Peyer's patch (tissue), 4 donors: ENCODE results near the gene COL8A1.

ENCODE experiments used
- POLR2A ChIP-seq, 2 donors: fragments of 450-650 bp; IDR thresholded peaks; one replicate each; pipeline ENCODE4 v1.5.1; 2017; ENCODE audit warnings: antibody characterized with exemption in 2 of 2, mild to moderate bottlenecking in 2 of 2, moderate library complexity in 2 of 2
- TF ChIP-seq, protein P1 (sequence below), 6 experiments: fragments of 450-650 bp in 4 of 6; fragments of 200-600 bp in 2 of 6; sonication (generic) in 1 of 6; IDR thresholded peaks; one replicate each; pipeline ENCODE4 v1.5.1; 2017 to 2019; ENCODE audit warnings: antibody characterized with exemption in 6 of 6, mild to moderate bottlenecking in 3 of 6, moderate library complexity in 1 of 6

DNA sequence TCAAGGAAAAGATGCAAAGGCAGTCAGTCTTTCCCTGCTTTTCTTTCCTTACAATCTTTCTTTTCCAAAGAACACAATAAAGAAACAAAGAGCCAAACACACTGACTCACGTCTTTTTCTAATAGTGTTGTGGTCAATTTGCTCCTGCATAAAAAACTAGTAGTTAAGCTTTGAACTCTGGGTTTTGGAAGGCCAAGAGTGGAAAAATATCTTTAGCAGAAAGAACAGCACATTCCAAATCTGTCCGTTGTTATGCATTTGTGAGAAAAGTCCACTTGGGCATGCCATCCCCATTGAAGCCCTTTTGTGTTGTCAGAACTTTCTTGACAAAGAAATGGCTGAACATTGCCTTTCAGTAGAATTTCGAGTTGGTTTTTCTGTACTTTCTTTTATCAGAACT is 18.2 kb downstream of the COL8A1 start:
- TF ChIP-seq, protein P1, sequence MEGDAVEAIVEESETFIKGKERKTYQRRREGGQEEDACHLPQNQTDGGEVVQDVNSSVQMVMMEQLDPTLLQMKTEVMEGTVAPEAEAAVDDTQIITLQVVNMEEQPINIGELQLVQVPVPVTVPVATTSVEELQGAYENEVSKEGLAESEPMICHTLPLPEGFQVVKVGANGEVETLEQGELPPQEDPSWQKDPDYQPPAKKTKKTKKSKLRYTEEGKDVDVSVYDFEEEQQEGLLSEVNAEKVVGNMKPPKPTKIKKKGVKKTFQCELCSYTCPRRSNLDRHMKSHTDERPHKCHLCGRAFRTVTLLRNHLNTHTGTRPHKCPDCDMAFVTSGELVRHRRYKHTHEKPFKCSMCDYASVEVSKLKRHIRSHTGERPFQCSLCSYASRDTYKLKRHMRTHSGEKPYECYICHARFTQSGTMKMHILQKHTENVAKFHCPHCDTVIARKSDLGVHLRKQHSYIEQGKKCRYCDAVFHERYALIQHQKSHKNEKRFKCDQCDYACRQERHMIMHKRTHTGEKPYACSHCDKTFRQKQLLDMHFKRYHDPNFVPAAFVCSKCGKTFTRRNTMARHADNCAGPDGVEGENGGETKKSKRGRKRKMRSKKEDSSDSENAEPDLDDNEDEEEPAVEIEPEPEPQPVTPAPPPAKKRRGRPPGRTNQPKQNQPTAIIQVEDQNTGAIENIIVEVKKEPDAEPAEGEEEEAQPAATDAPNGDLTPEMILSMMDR (IDR thresholded peaks at IDR 0.05): no peak
- no peak for TF ChIP-seq POLR2A (IDR thresholded peaks at IDR 0.05)
